ENCODE results near the gene SMARCD2. TPM values are rescaled to one million over a fixed set of nuclear protein-coding genes. Genes with fewer than 3 reads are reported as not detected.
A peak's percentile ranks its signal among the peaks of the same experiment; 100 is the strongest.
"Not testable (repeated sequence)": the region's sequence is repeated elsewhere in the genome, so short reads cannot be mapped to it uniquely, and the experiment has no call there.

Gene SMARCD2
- total and polyA plus RNA-seq, 5 experiments from 2014 or later, result 65.9 to 112 (median 105) TPM

DNA sequence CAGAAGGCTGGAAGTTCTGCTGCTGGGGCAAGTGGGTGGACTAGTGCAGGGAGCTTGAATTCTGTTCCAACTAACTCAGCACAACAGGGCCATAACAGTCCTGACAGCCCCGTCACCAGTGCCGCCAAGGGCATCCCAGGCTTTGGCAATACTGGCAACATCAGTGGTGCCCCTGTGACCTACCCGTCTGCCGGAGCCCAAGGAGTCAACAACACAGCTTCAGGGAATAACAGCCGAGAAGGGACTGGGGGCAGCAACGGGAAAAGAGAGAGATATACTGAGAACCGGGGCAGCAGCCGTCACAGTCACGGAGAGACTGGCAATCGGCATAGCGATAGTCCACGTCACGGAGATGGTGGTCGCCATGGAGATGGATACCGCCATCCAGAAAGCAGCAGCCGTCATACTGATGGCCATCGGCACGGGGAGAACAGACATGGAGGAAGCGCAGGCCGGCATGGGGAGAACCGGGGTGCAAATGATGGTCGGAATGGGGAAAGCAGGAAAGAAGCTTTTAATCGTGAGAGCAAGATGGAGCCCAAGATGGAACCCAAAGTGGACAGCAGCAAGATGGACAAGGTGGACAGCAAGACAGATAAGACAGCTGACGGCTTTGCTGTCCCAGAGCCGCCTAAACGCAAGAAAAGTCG is 24.6 kb downstream of the SMARCD2 start:
- Mint-ChIP-seq H3K4me1 (peaks cover 11 to 20% (median 17%) of the 10 kb centered on the region in 4 donors), H3K4me3 (no peak overlapping the region), H3K9me3 (no peaks in the 10 kb centered on the region), H3K27ac (peak overlapping the region in 3 of 10 donors; percentile 46 to 84 (median 71)), H3K36me3 (peaks cover 0 to 99% (median 27%) of the 10 kb centered on the region in 3 donors), H3K27me3 (no peaks in the 10 kb centered on the region)
- ATAC-seq (no peak), DNase-seq (no peak)
- POLR2A ChIA-PET, result interaction anchor here (1.0 kb wide), 1 partner anchor 123 kb away, joined by 4 read pairs; no protein-coding TSS in a partner anchor

DNA sequence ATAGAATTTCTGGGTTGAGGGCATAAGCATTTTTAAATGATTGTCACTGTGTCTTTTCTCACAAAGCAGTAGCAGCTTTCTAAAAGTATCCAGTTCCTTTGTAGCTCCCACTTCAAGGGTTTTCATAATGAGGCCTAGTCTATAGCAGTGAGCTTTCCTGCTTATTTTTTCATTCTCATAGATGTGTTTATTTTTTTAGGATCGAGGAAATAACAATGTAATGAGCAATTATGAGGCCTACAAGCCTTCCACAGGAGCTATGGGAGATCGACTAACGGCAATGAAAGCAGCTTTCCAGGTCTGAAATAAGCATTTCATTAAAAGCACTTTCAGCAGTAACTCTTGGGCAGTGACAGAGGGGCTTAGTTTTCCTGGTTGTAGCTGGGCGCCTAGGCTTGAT is 25.8 kb downstream of the SMARCD2 start:
- Mint-ChIP-seq H3K27ac (peak overlapping the region in 4 of 10 donors; percentile 8 to 76 (median 36)), H3K36me3 (peaks cover 0 to 99% (median 23%) of the 10 kb centered on the region in 3 donors), H3K4me3 (no peak overlapping the region), H3K9me3 (no peaks in the 10 kb centered on the region), H3K4me1 (peaks cover 6 to 15% (median 10%) of the 10 kb centered on the region in 4 donors), H3K27me3 (no peaks in the 10 kb centered on the region)
- DNase-seq (no peak), ATAC-seq (no peak)
- POLR2A ChIA-PET, result interaction anchor here (1.2 kb wide), 1 partner anchor 11 kb away, joined by 3 read pairs; no protein-coding TSS in a partner anchor

DNA sequence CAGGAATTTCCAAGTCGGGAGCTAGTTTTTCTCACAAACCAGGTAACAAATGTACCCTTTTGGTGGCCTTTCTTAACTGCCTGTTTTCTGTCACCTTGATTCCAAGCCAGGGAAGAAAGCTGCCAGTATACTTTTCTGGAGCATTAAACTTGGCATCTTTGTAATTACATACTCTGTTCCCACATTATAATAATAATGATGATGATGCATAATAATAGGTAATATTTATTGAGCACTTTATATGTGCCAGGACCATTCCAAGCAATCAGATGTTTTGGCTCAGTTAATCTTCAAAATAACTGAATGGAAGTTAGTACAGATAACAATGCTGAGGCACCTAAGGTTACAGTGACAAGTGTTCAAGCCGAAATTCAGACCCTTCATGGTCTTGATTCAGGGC is 26.4 kb downstream of the SMARCD2 start:
- ATAC-seq (no peak), DNase-seq (no peak)
- Mint-ChIP-seq H3K9me3 (no peaks in the 10 kb centered on the region), H3K4me3 (no peak overlapping the region), H3K27me3 (no peaks in the 10 kb centered on the region), H3K27ac (peak overlapping the region in 3 of 10 donors; percentile 4 to 76 (median 8)), H3K4me1 (peaks cover 6 to 10% (median 8%) of the 10 kb centered on the region in 4 donors), H3K36me3 (peaks cover 0 to 99% (median 24%) of the 10 kb centered on the region in 3 donors)
- POLR2A ChIA-PET, result interaction anchor here (1.2 kb wide), 1 partner anchor 12 kb away, joined by 3 read pairs; no protein-coding TSS in a partner anchor

DNA sequence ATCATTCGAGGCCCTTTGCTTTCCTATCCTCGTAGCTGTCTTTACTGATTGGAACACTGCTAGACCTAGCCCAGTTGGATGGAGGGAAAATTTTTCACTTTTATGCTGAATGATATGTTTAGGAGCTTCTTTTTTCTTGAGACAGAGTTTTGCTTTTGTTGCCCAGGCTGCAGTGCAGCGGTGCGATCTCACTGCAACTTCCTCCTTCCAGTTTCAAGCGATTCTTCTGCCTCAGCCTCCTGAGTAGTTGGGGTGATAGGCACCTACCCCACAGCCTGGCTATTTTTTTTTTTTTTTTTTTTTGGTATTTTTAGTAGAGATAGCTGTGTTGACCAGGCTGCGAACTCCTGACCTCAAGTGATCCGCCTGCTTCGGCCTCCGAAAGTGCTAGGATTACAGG is 32.5 kb downstream of the SMARCD2 start:
- Mint-ChIP-seq H3K27ac (peak overlapping the region in 6 of 10 donors; percentile 22 to 73 (median 56)), H3K27me3 (no peaks in the 10 kb centered on the region), H3K36me3 (peaks cover 0 to 96% (median 26%) of the 10 kb centered on the region in 3 donors), H3K9me3 (no peaks in the 10 kb centered on the region), H3K4me1 (peaks cover 0 to 1% (median under 1%) of the 10 kb centered on the region in 4 donors), H3K4me3 (no peak overlapping the region)
- DNase-seq, result no peak
- POLR2A ChIA-PET, result interaction anchor here (0.6 to 1.4 kb wide), 4 partner anchors 14 to 138 kb away, joined by 3 to 4 read pairs (median 3); partner anchors contain the start of genes CCDC47 and DDX42
- no peak for ATAC-seq

DNA sequence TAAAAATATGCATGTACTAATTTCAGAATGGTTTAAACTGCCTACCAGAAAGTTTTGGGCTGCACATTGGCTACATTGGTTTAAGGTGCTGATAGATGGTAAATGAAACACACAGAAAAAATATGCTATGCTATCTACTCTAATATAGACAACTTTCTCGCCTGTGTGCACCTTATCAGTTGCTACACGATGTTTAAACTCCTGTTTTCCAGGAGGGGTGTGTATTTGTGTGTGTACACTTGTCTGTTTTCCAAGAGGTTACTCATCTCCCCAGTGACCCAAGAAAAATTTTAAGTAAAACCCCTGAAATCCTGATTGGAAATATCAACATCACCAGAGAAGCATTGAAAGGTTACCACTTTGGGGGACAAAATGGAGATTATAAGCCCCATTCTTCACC is 36.9 kb downstream of the SMARCD2 start:
- no peak for ATAC-seq

DNA sequence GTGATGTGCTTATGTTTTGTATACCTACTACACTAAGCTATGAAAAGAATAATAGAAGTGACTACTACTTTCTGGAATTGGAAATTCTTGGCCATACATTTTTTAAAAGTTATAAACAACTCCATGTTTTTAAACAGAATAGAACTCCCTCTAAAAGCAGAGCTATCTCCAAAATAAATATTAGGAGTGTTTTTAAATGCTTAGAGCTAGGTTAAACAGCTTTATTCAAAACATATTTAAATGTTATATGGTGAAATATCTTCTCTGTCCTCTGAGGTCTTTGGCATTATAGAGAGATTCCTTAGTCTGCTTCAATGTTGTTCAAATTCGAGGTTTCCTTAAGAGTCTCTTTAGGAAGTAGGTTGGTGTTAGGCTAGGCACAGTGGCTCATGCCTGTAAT is 38.2 kb downstream of the SMARCD2 start:
- no peaks in the 10 kb centered on the region for H3K9me3 Mint-ChIP-seq
- H3K4me3 Mint-ChIP-seq, result no peak overlapping the region
- peak overlapping the region in 8 of 10 donors; percentile 0 to 83 (median 72) for H3K27ac Mint-ChIP-seq
- H3K27me3 Mint-ChIP-seq, result no peaks in the 10 kb centered on the region
- DNase-seq (no peak), ATAC-seq (no peak)
- POLR2A ChIA-PET, result interaction anchor here (1.2 kb wide), 1 partner anchor 111 kb away, joined by 4 read pairs; no protein-coding TSS in a partner anchor
- H3K36me3 Mint-ChIP-seq, result peaks cover 0 to 94% (median 30%) of the 10 kb centered on the region in 3 donors
- H3K4me1 Mint-ChIP-seq, result peaks cover 0 to 5% (median 2%) of the 10 kb centered on the region in 4 donors

More for the DNA sequence above, 36.9 kb downstream of the SMARCD2 start:
- H3K36me3 Mint-ChIP-seq, result peaks cover 0 to 94% (median 25%) of the 10 kb centered on the region in 3 donors
- peak overlapping the region in 5 of 10 donors; percentile 2 to 49 (median 13) for H3K27ac Mint-ChIP-seq
- H3K4me3 Mint-ChIP-seq, result no peak overlapping the region
- peaks cover 0 to 5% (median 1%) of the 10 kb centered on the region in 4 donors for H3K4me1 Mint-ChIP-seq
- no peak for DNase-seq
- POLR2A ChIA-PET, result no interaction called here
- no peaks in the 10 kb centered on the region for H3K9me3 Mint-ChIP-seq
- no peaks in the 10 kb centered on the region for H3K27me3 Mint-ChIP-seq

DNA sequence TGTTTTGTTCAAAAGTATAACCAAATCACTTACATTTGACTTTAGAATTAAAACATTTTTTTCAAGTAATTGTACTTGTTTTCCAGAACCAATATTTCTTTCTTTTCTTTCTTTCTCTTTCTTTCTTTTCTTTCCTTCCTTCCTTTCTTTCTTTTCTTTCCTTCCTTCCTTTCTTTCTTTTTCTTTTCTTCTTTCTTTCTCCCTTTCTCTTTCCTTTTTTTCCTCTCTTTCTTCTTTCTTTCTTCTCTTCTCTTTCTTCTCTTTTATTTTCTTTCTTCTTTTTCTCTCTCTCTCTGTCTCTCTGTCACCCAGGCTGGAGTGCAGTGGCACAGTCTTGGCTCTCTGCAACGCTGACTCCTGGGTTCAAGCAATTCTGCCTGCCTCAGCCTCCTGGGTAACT is 41.7 kb downstream of the SMARCD2 start:
- POLR2A ChIA-PET, result no interaction called here
- H3K4me1 Mint-ChIP-seq, result peaks cover 0 to 5% (median 2%) of the 10 kb centered on the region in 4 donors
- H3K36me3 Mint-ChIP-seq, result peaks cover 0 to 97% (median 26%) of the 10 kb centered on the region in 3 donors
- no peaks in the 10 kb centered on the region for H3K9me3 Mint-ChIP-seq
- ATAC-seq (no peak), DNase-seq (no peak)
- H3K27ac Mint-ChIP-seq, result peak overlapping the region in 5 of 10 donors; percentile 9 to 87 (median 54)
- no peak overlapping the region for H3K4me3 Mint-ChIP-seq
- no peaks in the 10 kb centered on the region for H3K27me3 Mint-ChIP-seq

DNA sequence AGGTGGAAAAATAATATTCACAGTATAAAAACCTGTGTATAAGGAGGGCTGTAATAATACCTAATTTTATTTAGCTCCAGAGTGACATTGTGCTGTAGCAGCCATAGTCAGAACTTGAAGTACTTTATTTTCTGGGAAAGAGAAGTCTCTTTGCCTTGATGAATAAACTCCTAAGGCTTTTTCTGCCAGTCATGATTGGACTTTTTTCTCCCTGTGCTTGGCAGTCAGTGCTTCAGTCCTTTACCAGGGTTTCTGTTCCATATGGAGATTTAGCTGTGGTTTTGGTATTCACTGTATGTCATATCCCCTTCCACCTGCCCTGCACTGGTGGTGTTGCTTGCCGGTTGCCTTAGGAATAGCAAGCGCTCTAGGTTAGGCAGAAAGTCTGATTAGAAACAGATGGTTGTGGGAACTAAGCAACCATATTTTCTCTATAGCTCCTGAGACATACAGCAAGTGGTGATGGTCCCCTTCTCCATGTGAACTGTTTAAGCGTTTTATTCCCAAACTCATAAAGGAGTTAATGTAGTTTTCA is 43.8 kb downstream of the SMARCD2 start:
- ATAC-seq (no peak), DNase-seq (no peak)
- Mint-ChIP-seq H3K9me3 (no peaks in the 10 kb centered on the region), H3K36me3 (peaks cover 6 to 98% (median 31%) of the 10 kb centered on the region in 3 donors), H3K27ac (no peak overlapping the region), H3K27me3 (no peaks in the 10 kb centered on the region), H3K4me3 (no peak overlapping the region), H3K4me1 (peaks cover 0 to 10% (median 5%) of the 10 kb centered on the region in 4 donors)
- POLR2A ChIA-PET, result interaction anchor here (0.6 to 1.6 kb wide), 4 partner anchors 21 to 103 kb away, joined by 3 read pairs; no protein-coding TSS in a partner anchor

DNA sequence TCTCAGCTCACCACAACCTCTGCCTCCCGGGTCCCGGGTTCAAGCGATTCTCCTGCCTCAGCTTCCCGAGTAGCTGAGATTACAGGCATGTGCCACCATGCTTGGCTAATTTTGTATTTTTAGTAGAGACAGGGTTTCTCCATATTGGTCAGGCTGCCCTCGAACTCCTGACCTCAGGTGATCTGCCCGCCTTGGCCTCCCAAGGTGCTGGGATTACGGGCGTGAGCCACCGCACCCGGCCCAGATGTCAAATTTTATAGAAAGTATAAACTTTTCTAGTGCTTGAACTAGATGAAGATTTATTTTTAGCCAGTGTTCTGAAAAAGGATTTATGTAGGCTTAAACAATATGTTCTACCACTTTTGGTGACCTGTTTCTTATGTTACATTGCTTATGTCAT is 46.1 kb downstream of the SMARCD2 start:
- DNase-seq, H3K27me3 Mint-ChIP-seq, H3K4me3 Mint-ChIP-seq, H3K9me3 Mint-ChIP-seq, H3K27ac Mint-ChIP-seq, H3K4me1 Mint-ChIP-seq, ATAC-seq: not testable (repeated sequence)
- POLR2A ChIA-PET, result interaction anchor here (0.9 kb wide), 1 partner anchor 15 kb away, joined by 6 read pairs; no protein-coding TSS in a partner anchor
- peaks cover 6 to 97% (median 33%) of the 10 kb centered on the region in 3 donors for H3K36me3 Mint-ChIP-seq

DNA sequence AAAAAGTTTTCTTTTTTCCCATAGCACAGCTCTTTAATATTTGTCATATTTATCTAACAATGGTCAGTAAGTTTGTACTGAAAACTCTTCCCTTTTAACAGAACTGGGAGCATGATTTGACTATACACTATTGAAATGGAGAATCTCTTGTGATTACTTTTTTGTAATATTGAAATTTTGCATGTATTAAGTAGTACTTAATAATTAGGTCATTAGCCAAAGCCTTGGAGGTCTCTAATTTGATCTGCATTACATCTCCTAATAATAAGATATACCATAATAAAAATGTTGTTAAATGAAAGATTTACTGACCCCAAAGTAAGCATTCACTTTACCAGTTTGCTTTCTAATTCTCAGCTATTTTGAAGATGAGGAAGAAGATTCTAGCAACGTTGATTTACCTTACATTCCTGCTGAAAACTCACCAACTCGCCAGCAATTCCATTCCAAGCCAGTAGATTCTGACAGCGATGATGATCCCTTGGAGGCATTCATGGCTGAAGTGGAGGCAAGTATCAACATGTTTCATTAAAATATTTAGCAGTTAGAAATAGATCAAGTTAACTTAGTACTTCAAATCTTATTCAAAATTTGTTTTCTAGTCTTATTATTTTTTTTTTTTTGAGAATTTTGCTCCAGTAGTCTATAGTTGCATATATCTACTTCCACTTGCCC is 50.3 kb downstream of the SMARCD2 start:
- H3K27ac Mint-ChIP-seq, result no peak overlapping the region
- H3K4me1 Mint-ChIP-seq, result peaks cover 2 to 15% (median 5%) of the 10 kb centered on the region in 4 donors
- no peak for ATAC-seq
- no peaks in the 10 kb centered on the region for H3K27me3 Mint-ChIP-seq
- POLR2A ChIA-PET, result no interaction called here
- no peak for DNase-seq
- no peak overlapping the region for H3K4me3 Mint-ChIP-seq
- H3K36me3 Mint-ChIP-seq, result peaks cover 6 to 90% (median 19%) of the 10 kb centered on the region in 3 donors
- H3K9me3 Mint-ChIP-seq, result no peaks in the 10 kb centered on the region

DNA sequence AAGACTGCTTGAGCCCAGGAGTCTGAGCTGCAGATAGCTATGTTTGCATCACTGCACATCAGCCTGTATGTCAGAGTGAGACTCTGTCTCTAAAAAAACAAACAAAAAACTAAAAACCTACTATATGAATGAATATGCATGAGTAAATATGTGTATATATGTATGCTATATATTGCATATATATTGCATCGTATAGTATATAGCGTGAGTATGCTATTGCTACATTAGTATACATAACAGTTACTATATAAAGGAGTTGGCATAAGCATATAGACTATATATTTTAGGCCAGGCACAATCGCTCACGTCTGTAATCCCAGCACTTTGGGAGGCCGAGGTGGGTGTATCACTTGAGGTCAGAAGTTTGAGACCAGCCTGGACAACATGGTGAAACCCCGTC is 52.4 kb downstream of the SMARCD2 start:
- H3K36me3 Mint-ChIP-seq, result peaks cover 6 to 79% (median 12%) of the 10 kb centered on the region in 3 donors
- POLR2A ChIA-PET, result interaction anchor here (1.2 kb wide), 2 partner anchors 92 to 95 kb away, joined by 3 to 5 read pairs; no protein-coding TSS in a partner anchor

DNA sequence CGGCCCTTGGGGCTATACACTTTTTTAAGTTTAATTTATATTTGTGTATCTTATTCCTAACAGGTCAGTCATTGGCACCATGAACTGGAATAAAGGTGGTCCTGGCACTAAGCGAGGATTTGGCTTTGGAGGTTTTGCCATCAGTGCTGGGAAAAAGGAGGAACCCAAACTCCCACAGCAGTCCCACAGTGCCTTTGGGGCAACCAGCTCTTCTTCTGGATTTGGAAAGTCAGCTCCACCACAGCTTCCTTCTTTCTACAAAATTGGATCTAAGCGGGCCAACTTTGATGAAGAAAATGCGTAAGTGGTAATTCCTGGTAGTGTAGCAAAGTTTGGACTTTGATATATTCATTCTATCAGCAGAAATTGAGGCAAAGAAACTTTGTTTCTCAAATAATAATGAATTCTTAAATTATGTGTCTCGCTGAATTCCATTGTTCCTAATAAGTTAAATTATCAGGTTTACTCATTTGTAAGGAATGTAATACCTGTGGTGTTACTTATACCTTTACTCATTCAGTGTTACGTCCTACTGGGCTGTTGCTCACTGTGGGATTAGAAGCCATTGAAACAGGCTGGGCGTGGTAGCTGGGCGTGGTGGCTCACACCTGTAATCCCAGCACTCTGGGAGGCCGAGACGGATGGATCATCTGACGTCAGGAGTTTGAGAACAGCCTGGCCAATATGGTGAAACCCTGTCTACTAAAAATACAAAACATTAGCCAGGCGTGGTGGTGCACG is 55.3 kb downstream of the SMARCD2 start:
- H3K4me3 Mint-ChIP-seq, result no peak overlapping the region
- DNase-seq, result no peak
- POLR2A ChIA-PET, result interaction anchor here (0.7 to 2.8 kb wide), 2 partner anchors 13 to 45 kb away, joined by 3 to 13 read pairs; partner anchors contain the start of genes CCDC47 and DDX42
- ATAC-seq, result no peak
- H3K27ac Mint-ChIP-seq, result peak overlapping the region in 2 of 10 donors; percentile 6 to 38
- H3K9me3 Mint-ChIP-seq, result no peaks in the 10 kb centered on the region
- H3K4me1 Mint-ChIP-seq, result peaks cover 14 to 39% (median 29%) of the 10 kb centered on the region in 4 donors
- no peaks in the 10 kb centered on the region for H3K27me3 Mint-ChIP-seq
- H3K36me3 Mint-ChIP-seq, result peaks cover 0 to 73% (median 3%) of the 10 kb centered on the region in 3 donors

More for the DNA sequence above, 52.4 kb downstream of the SMARCD2 start:
- H3K9me3 Mint-ChIP-seq, result no peaks in the 10 kb centered on the region
- no peak overlapping the region for H3K4me3 Mint-ChIP-seq
- no peaks in the 10 kb centered on the region for H3K27me3 Mint-ChIP-seq
- no peak overlapping the region for H3K27ac Mint-ChIP-seq
- H3K4me1 Mint-ChIP-seq, result peaks cover 2 to 20% (median 11%) of the 10 kb centered on the region in 4 donors
- ATAC-seq (no peak), DNase-seq (no peak)

Data from naive thymus-derived CD8-positive, alpha-beta T cell (primary cell).